GM12878 (cell line): ENCODE results near the gene ESRRG. TPM values are rescaled to one million over a fixed set of nuclear protein-coding genes. Genes with fewer than 3 reads are reported as not detected.

Experiments
- CEBPB ChIP-seq, 2 experiments: fragments of 150-350 bp in 1 of 2; IDR thresholded peaks; 2 replicates each; pipeline ENCODE4 v1.6.1; 2012 to 2014; ENCODE audit warnings: low read depth in 2 of 2, low read length in 2 of 2, borderline replicate concordance in 1 of 2, inconsistent platforms in 1 of 2
- GATAD2B ChIP-seq: fragments of 450-650 bp; conservative IDR thresholded peaks from 2 replicates; pipeline ENCODE4 v1.6.1; 2017; ENCODE audit warnings: low read depth, mild to moderate bottlenecking, moderate library complexity
- JUNB ChIP-seq: IDR thresholded peaks from 2 replicates; pipeline ENCODE4 v1.6.1; 2016; ENCODE audit warnings: antibody characterized with exemption, mild to moderate bottlenecking
- SMARCA5 ChIP-seq: fragments of 450-650 bp; IDR thresholded peaks from 2 replicates; pipeline ENCODE4 v1.6.1; 2017; ENCODE audit warnings: mild to moderate bottlenecking
- ZSCAN29 ChIP-seq: fragments of 450-650 bp; IDR thresholded peaks from 2 replicates; pipeline ENCODE4 v1.6.1; 2017; ENCODE audit warnings: mild to moderate bottlenecking, moderate library complexity
- polyA plus RNA-seq, 11 experiments: library from polyadenylated mRNA; depleted of rRNA in 4 of 11; unstranded in 6 of 11; stranded (reverse) in 5 of 11; fragments of >200 nt; fragmentation: Nextera tagmentation in 4 of 11; fragmentation: Illumina TruSeq in 1 of 11; extraction: Ambion mirVana in 4 of 11; extraction: Trizol in 1 of 11; gene quantifications; 1 replicate in 1 of 11; 2 replicates in 10 of 11; pipeline versions ENCODE4 v1.2.1 to v1.2.3, GENCODE V29; 2011 to 2016; ENCODE audit warnings: inconsistent platforms in 2 of 11, missing spikeins in 2 of 11, low read depth in 1 of 11
- total RNA-seq, 4 experiments: library from RNA; depleted of rRNA in 3 of 4; stranded (reverse); fragments of >200 nt in 3 of 4; fragmentation: Illumina TruSeq in 1 of 4; extraction: Trizol in 1 of 4; gene quantifications; 2 replicates each; pipeline versions ENCODE4 v1.2.1 to v1.2.3, GENCODE V29; 2013 to 2021
- TF ChIP-seq, protein P1 (sequence below): fragments of 450-650 bp; IDR thresholded peaks from 2 replicates; pipeline ENCODE4 v1.6.1; 2017; ENCODE audit warnings: mild to moderate bottlenecking, moderate library complexity
- TF ChIP-seq, protein P2 (sequence below): fragments of 450-650 bp; IDR thresholded peaks from 2 replicates; pipeline ENCODE4 v1.6.1; 2018; ENCODE audit warnings: mild to moderate bottlenecking, low read depth, moderate library complexity; ENCODE audit not compliant: partially characterized antibody
- TF ChIP-seq, protein P3 (sequence below): fragments of 450-650 bp; IDR thresholded peaks from 2 replicates; pipeline ENCODE4 v1.6.1; 2017; ENCODE audit warnings: mild to moderate bottlenecking, low read depth, inconsistent platforms; ENCODE audit not compliant: poor library complexity, severe bottlenecking
- TF ChIP-seq, protein P4 (sequence below): fragments of 450-650 bp; IDR thresholded peaks from 2 replicates; pipeline ENCODE4 v1.6.1; 2018; ENCODE audit warnings: borderline replicate concordance, mild to moderate bottlenecking; ENCODE audit not compliant: partially characterized antibody

Gene ESRRG
- total and polyA plus RNA-seq, 10 of the 15 experiments (the other 5 are each of a cell fraction or from before 2014, with no cell fraction given), result 0.03 TPM; not detected in 9

DNA sequence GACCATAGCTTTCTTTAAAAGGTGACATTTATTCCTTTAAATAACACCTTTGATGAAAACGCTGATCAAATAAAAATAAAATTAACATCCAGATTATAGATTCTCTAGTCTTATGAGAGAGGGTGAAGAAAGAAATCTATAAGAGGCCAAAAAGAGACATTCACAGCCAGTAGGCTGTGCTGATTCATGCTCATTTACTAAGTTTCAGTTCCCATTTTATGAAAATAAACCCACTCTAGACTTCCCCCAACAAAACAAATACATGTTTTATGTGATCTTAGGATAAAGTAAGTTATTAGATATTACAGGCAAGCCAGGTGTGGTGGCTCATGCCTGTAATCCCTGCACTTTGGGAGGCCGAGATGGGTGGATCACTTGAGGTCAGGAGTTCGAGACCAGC lies 21.1 kb downstream of the ESRRG start (continued):
- TF ChIP-seq, protein P1, sequence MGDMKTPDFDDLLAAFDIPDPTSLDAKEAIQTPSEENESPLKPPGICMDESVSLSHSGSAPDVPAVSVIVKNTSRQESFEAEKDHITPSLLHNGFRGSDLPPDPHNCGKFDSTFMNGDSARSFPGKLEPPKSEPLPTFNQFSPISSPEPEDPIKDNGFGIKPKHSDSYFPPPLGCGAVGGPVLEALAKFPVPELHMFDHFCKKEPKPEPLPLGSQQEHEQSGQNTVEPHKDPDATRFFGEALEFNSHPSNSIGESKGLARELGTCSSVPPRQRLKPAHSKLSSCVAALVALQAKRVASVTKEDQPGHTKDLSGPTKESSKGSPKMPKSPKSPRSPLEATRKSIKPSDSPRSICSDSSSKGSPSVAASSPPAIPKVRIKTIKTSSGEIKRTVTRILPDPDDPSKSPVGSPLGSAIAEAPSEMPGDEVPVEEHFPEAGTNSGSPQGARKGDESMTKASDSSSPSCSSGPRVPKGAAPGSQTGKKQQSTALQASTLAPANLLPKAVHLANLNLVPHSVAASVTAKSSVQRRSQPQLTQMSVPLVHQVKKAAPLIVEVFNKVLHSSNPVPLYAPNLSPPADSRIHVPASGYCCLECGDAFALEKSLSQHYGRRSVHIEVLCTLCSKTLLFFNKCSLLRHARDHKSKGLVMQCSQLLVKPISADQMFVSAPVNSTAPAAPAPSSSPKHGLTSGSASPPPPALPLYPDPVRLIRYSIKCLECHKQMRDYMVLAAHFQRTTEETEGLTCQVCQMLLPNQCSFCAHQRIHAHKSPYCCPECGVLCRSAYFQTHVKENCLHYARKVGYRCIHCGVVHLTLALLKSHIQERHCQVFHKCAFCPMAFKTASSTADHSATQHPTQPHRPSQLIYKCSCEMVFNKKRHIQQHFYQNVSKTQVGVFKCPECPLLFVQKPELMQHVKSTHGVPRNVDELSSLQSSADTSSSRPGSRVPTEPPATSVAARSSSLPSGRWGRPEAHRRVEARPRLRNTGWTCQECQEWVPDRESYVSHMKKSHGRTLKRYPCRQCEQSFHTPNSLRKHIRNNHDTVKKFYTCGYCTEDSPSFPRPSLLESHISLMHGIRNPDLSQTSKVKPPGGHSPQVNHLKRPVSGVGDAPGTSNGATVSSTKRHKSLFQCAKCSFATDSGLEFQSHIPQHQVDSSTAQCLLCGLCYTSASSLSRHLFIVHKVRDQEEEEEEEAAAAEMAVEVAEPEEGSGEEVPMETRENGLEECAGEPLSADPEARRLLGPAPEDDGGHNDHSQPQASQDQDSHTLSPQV, result no peak
- TF ChIP-seq, protein P2, sequence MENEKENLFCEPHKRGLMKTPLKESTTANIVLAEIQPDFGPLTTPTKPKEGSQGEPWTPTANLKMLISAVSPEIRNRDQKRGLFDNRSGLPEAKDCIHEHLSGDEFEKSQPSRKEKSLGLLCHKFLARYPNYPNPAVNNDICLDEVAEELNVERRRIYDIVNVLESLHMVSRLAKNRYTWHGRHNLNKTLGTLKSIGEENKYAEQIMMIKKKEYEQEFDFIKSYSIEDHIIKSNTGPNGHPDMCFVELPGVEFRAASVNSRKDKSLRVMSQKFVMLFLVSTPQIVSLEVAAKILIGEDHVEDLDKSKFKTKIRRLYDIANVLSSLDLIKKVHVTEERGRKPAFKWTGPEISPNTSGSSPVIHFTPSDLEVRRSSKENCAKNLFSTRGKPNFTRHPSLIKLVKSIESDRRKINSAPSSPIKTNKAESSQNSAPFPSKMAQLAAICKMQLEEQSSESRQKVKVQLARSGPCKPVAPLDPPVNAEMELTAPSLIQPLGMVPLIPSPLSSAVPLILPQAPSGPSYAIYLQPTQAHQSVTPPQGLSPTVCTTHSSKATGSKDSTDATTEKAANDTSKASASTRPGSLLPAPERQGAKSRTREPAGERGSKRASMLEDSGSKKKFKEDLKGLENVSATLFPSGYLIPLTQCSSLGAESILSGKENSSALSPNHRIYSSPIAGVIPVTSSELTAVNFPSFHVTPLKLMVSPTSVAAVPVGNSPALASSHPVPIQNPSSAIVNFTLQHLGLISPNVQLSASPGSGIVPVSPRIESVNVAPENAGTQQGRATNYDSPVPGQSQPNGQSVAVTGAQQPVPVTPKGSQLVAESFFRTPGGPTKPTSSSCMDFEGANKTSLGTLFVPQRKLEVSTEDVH, result no peak
- TF ChIP-seq GATAD2B (no peak), JUNB (no peak), SMARCA5 (no peak), CEBPB (IDR thresholded peaks at IDR 0.05; ENCODE audit: borderline replicate concordance in 1 of 2, low read depth in 2 of 2, low read length in 2 of 2) (no peak), ZSCAN29 (no peak)
- TF ChIP-seq, protein P3, sequence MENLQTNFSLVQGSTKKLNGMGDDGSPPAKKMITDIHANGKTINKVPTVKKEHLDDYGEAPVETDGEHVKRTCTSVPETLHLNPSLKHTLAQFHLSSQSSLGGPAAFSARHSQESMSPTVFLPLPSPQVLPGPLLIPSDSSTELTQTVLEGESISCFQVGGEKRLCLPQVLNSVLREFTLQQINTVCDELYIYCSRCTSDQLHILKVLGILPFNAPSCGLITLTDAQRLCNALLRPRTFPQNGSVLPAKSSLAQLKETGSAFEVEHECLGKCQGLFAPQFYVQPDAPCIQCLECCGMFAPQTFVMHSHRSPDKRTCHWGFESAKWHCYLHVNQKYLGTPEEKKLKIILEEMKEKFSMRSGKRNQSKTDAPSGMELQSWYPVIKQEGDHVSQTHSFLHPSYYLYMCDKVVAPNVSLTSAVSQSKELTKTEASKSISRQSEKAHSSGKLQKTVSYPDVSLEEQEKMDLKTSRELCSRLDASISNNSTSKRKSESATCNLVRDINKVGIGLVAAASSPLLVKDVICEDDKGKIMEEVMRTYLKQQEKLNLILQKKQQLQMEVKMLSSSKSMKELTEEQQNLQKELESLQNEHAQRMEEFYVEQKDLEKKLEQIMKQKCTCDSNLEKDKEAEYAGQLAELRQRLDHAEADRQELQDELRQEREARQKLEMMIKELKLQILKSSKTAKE, result no peak
- TF ChIP-seq, protein P4, sequence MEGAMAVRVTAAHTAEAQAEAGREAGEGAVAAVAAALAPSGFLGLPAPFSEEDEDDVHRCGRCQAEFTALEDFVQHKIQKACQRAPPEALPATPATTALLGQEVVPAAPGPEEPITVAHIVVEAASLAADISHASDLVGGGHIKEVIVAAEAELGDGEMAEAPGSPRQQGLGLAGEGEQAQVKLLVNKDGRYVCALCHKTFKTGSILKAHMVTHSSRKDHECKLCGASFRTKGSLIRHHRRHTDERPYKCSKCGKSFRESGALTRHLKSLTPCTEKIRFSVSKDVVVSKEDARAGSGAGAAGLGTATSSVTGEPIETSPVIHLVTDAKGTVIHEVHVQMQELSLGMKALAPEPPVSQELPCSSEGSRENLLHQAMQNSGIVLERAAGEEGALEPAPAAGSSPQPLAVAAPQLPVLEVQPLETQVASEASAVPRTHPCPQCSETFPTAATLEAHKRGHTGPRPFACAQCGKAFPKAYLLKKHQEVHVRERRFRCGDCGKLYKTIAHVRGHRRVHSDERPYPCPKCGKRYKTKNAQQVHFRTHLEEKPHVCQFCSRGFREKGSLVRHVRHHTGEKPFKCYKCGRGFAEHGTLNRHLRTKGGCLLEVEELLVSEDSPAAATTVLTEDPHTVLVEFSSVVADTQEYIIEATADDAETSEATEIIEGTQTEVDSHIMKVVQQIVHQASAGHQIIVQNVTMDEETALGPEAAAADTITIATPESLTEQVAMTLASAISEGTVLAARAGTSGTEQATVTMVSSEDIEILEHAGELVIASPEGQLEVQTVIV, result no peak
